COR-L47 (cell line): Measurements from ENCODE around the gene CYTH2.

Source experiments
- DNase-seq: peaks from one replicate; lab custom pipeline; 2025; lab: John Stamatoyannopoulos, UW

Gene CYTH2

DNA sequence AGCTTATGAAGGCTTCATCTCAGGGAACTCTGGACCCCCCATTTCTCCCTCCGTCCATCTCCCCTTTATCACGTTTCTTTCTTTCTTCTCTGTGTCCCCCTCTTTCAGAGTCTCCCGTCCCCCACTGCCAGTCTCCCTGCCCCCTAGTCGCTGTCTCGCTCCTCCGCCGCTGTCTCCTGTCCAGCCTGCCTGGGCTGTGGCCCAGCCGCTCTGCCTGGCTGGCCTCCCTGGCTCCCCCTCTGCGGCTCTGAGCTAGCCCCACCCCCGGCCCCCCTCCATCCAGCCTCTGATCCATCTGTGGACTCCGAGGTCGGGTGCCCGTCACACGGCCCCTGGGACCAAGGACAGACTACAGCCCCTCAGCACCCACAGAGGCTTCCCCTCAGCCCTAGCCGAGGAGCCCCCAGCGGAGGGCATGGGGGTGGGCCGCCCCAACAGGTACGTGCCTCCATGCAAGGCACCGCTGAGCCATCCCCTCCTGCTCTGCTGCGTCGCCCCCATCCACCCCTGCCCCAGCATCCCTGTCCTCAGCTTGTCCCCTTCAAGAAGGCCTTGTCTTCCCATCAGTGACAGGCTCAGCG is 14.9 kb upstream of the CYTH2 start:
- no peak for DNase-seq

GRCh38 chr19:48455171-48455907 is 13.8 kb upstream of the CYTH2 start, which contains the start of gene KCNJ14:
Gene KCNJ14, plus strand, starts transcription at chr19:48455574. Its CDS starts 6,151 bp downstream, at chr19:48461725.
- DNase-seq, result no peak

DNA sequence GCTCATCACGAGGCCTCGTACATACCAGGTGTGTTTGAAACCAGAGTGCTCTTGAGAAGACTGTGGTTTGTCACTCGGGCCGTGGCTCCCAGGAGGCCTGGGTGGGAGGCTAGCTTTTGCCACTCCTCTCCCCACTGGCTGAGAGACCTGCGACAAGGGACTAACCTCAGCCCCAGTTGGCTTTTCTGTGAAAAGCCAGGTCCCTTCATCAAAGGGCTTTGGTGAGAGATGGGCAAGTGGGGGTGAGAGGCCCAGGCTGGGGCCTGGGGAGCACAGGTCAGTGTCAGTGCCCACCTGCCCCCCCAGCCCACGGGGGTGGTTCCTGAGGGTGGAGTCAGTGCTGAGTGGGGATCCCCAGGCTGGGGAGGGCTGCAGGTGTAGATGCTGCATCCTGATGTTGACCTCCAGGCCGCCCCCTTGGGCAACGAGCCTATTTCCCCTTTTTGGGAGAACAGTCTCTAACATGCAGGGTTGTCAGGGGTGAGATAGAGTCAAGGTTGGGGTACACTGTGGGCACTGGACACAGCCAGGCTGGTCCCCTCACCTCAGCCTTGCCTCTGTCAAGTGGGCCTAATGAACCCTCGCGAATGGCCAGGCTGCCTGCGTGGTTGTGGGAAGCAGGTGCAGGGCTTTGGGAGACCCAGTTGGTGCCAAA is 13.1 kb upstream of the CYTH2 start:
- no peak for DNase-seq

- no peak for DNase-seq
Observed at GRCh38 chr19:48456864-48457263, 12.3 kb upstream of the CYTH2 start.

DNA sequence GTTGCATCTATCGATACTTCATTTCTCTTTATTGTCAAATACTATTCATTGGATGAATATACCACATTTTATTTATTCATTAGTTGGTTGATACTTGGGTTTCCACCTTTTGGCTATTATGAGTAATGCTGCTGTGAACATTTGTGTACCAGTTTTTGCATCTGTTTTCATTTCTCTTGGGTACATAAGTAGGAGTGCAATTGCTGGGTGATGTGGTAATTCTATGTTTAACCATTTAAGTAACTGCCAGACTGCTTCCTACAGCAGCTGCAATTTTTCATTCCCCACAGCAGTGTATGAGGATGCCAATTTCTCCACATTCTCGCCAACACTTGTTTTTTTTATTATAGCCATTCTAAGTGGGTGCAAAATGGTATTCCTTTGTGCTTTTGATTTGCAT is 11.2 kb upstream of the CYTH2 start:
- no peak for DNase-seq

GRCh38 chr19:48461651-48461981 is 7.6 kb upstream of the CYTH2 start:
- DNase-seq, result no peak

GRCh38 chr19:48461982-48462655 is 7.0 kb upstream of the CYTH2 start:
- no peak for DNase-seq

DNA sequence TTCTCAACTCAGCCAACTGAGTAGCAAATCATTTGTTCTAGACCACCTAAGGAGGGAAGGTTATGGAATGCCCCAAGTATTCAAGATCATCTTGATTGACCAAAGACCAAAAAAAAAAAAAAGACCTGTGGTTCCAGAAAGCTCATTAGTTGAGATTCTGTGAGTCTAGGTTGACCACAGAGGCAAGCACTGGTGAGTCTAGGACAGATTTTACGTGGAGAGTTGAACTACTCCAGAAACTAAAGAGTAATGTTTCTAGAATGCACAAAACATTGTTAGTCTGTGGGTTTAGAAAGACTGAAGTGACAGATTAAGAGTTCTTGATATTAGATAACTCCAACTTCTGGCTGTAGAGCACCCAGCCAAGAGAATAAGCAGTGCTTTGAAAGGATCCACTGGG is 4.0 kb upstream of the CYTH2 start:
- no peak for DNase-seq

- DNase-seq, result no peak
Observed at GRCh38 chr19:48466561-48467325, 2.4 kb upstream of the CYTH2 start.

- DNase-seq, result peak; percentile 100
Observed at GRCh38 chr19:48468772-48469288, 339 bp upstream of the CYTH2 start.

DNA sequence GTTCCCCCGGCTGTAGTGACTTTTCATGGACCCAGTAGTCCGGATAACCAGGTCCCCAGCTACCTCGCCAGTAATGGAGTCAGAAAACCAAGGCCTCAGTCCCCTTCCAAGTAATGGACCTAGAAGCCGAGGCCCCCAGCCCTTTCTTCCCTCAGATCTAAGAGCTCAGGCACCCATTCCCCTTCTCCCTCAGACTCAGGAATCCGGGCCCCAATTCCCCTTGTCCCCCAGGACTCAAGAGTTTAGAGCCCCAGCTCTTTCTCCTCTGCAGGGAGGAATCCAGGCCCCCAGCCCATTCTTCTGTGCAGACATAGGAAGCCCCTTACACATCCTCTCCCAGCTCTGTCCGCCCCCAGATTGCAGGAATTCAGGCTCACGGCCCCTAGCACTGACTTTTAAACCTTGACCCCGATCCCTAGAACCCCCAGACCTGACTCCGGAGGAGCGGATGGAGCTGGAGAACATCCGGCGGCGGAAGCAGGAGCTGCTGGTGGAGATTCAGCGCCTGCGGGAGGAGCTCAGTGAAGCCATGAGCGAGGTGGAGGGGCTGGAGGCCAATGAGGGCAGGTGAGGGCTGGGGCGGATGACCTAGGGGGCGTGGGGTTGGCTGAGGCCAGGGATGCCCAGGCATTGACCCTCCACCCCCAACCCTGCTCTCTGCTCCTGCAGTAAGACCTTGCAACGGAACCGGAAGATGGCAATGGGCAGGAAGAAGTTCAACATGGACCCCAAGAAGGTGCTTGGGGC is 938 bp downstream of the CYTH2 start:
- no peak for DNase-seq

GRCh38 chr19:48470856-48471255 is 1.7 kb downstream of the CYTH2 start:
- DNase-seq, result no peak

- DNase-seq, result no peak
Observed at GRCh38 chr19:48471836-48472235, 2.7 kb downstream of the CYTH2 start.

GRCh38 chr19:48473161-48473966 is 4.2 kb downstream of the CYTH2 start:
- no peak for DNase-seq

DNA sequence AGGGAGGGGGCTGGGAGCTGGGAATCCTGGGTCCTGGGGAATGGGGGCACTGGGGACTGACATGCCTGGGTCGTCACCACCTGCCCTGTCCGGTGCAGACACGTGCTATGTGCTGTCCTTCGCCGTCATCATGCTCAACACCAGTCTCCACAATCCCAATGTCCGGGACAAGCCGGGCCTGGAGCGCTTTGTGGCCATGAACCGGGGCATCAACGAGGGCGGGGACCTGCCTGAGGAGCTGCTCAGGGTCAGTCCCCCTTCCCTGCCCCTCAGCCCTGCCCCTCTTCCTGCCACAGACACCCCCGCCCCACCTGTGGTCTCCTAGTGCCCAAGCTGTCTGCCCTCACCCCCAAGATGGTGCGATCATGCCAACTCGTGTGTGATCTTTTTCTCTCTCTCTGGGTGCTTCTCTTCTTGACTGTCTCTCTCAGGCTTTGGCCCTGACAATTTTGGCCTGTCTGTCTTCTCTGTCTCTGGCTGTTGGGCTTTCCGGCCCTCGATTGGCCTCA is 5.0 kb downstream of the CYTH2 start:
- DNase-seq, result no peak

DNA sequence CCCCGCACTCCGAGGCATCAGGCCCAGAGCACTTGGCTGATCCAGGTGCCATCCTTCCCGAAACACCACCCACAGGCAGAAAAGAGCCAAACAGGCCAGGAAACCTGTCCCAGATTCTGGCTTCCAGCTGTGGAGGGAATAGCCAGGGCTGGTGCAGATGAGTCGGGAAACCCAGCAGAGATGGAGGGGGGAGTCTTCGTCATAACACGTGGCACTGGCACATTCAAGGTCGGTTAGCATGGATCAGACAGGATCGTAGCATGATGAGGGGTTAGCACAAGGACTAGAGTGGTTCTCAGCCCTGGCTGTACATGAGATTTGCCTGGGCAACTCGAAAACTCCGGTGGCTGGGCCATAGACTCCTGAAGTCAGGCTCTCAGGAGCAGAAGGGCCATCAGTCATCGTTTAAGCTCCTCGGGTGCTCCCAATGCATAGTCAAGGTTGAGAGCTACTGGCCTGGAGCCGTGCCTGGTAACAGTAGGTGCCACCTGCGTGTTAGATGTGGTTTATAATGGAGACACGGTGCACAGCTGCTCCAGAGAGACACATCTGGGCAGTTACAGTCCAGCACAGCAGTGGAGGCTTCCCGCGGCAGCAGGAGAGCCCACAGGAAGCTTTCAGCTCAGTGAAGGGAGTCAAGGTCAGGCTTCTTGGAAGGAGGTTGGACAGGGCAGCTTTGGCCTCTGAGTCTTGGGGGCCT is 6.3 kb downstream of the CYTH2 start:
- DNase-seq, result no peak

DNA sequence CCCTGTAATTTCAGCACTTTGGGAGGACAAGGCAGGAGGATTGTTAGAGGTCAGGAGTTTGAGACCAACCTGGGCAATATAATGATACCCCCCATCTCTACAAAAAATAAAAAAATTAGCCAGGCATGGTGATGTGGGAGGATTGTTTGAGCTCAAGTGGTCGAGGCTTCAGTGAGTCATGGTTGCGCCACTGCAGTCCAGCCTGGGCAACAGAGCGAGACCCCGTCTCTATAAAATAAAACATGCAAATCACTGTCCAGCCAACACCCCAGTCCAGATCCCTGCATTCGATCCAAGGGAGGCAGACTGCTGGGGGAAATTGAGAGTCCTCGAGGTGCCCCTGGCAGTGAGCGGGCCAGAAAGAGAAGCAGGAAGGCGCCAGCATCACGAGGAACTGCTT is 7.0 kb downstream of the CYTH2 start:
- DNase-seq, result no peak

- no peak for DNase-seq
Observed at GRCh38 chr19:48477067-48477685, 8.0 kb downstream of the CYTH2 start.
